OCI-LY7 (cell line): ENCODE results near the gene ADRA1B. TPM values are rescaled to one million over a fixed set of nuclear protein-coding genes. Genes with fewer than 3 reads are reported as not detected.

Experiments
- BruUV-seq: library from RNA; stranded (reverse); fragments of 400-500 nt; replicated peaks from 2 replicates; lab custom pipeline; 2021; lab: Mats Ljungman, UMichigan
- CTCF ChIA-PET: fragments of 300-600 bp; sonication (Branson Sonifier 250); formaldehyde crosslinking; loops from one replicate; lab custom pipeline; 2022; ENCODE audit warnings: antibody characterized with exemption; ENCODE audit not compliant: unreplicated experiment; lab: Charles Lee
- POLR2A ChIA-PET: fragments of 300-600 bp; sonication (Branson Sonifier 250); formaldehyde crosslinking; loops from one replicate; lab custom pipeline; 2022; ENCODE audit warnings: antibody characterized with exemption; lab: Charles Lee
- DNase-seq: peaks from one replicate; pipeline ENCODE4 v3.0.0-alpha.2; 2015; ENCODE audit warnings: low spot score
- H2AFZ ChIP-seq: fragments of 200-600 bp; sonication (generic), shearing (Covaris generic); 2 replicates; pipeline ENCODE4 v1.6.1; 2014; ENCODE audit warnings: mild to moderate bottlenecking, antibody characterized with exemption, low read length, moderate library complexity
- H3K27ac ChIP-seq: fragments of 200-600 bp; sonication (generic); 2 replicates; pipeline ENCODE4 v1.5.1; 2014; ENCODE audit warnings: mixed run types, low read depth, mild to moderate bottlenecking, moderate library complexity, low read length, inconsistent platforms; ENCODE audit not compliant: poor library complexity, severe bottlenecking
- H3K36me3 ChIP-seq: fragments of 200-600 bp; sonication (generic); 2 replicates; pipeline ENCODE4 v1.6.1; 2014; ENCODE audit warnings: mild to moderate bottlenecking, antibody characterized with exemption, low read length, moderate library complexity, mixed read lengths; ENCODE audit not compliant: insufficient read depth
- H3K4me1 ChIP-seq: fragments of 200-600 bp; sonication (generic); 2 replicates; pipeline ENCODE4 v1.5.1; 2014; ENCODE audit warnings: mild to moderate bottlenecking, low read length; ENCODE audit not compliant: insufficient read depth, poor library complexity, severe bottlenecking
- H3K4me2 ChIP-seq: fragments of 200-600 bp; sonication (generic); 2 replicates; pipeline ENCODE4 v1.6.1; 2014; ENCODE audit warnings: mild to moderate bottlenecking, low read length
- H3K4me3 ChIP-seq: fragments of 200-600 bp; sonication (generic); 2 replicates; pipeline ENCODE4 v1.5.1; 2014; ENCODE audit warnings: mild to moderate bottlenecking, low read depth, low read length; ENCODE audit not compliant: poor library complexity, severe bottlenecking
- H3K79me2 ChIP-seq: fragments of 200-600 bp; sonication (generic); 2 replicates; pipeline ENCODE4 v1.6.1; 2016; ENCODE audit warnings: low read depth, mild to moderate bottlenecking, low read length, moderate library complexity, mixed read lengths; ENCODE audit not compliant: insufficient read depth
- H3K9me2 ChIP-seq: fragments of 200-600 bp; sonication (generic); 2 replicates; pipeline ENCODE4 v1.6.1; 2016; ENCODE audit warnings: mild to moderate bottlenecking, low read length, mixed read lengths; ENCODE audit not compliant: insufficient read depth
- H3K9me3 ChIP-seq: fragments of 200-600 bp; sonication (generic); 2 replicates; pipeline ENCODE4 v1.6.1; 2014; ENCODE audit warnings: mild to moderate bottlenecking, mixed run types, low read length, mixed read lengths
- H4K20me1 ChIP-seq: fragments of 200-600 bp; sonication (generic); 2 replicates; pipeline ENCODE4 v1.6.1; 2014; ENCODE audit warnings: mild to moderate bottlenecking, antibody characterized with exemption, low read length, moderate library complexity, mixed read lengths; ENCODE audit not compliant: insufficient read depth
- CTCF ChIP-seq: fragments of 200-600 bp; sonication (generic); conservative IDR thresholded peaks from 2 replicates; pipeline ENCODE4 v1.5.1; 2014; ENCODE audit warnings: mild to moderate bottlenecking, antibody characterized with exemption, low read length, moderate library complexity, mixed read lengths
- EZH2phosphoT487 ChIP-seq: fragments of 200-600 bp; sonication (generic); IDR thresholded peaks from 2 replicates; pipeline ENCODE4 v1.6.1; 2018; ENCODE audit warnings: low read depth, borderline replicate concordance, mild to moderate bottlenecking, mixed run types, antibody characterized with exemption, low read length, moderate library complexity, mixed read lengths
- intact Hi-C: fragments of 100-400 bp; cut with micrococcal nuclease; formaldehyde crosslinking; loops from one replicate; pipeline ENCODE4 v1.10.0; 2022; ENCODE audit not compliant: unreplicated experiment
- total RNA-seq, 2 experiments: library from RNA; depleted of rRNA in 1 of 2; stranded (reverse); fragments of >200 nt in 1 of 2; shearing (Covaris generic) in 1 of 2; gene quantifications; 2 replicates each; pipeline ENCODE4 v1.2.3, GENCODE V29; 2014 to 2022

Gene ADRA1B
- total RNA-seq, 2 experiments from 2014 or later = not detected

- ChIA-PET CTCF (no interaction called here), POLR2A (no interaction called here)
- H3K4me1 ChIP-seq = no peaks in the 10 kb centered on the region
- no peaks in the 10 kb centered on the region for H3K9me2 ChIP-seq
- H3K4me3 ChIP-seq = no peak overlapping the region
- TF ChIP-seq EZH2phosphoT487 = no peak
- no peak for TF ChIP-seq CTCF
- H3K9me3 ChIP-seq = no peaks in the 10 kb centered on the region
- no peak overlapping the region for H2AFZ ChIP-seq
- H3K27ac ChIP-seq = no peak overlapping the region
- intact Hi-C loops = no loop called here
- no peaks in the 10 kb centered on the region for H4K20me1 ChIP-seq
- no TSS peak for BruUV-seq
- no peak for DNase-seq
- H3K36me3 ChIP-seq = no peaks in the 10 kb centered on the region
- H3K4me2 ChIP-seq = no peak overlapping the region
- H3K79me2 ChIP-seq = no peaks in the 10 kb centered on the region
These were observed 6.7 kb downstream of the ADRA1B start for GRCh38 chr5:159923008-159923407.

- no TSS peak for BruUV-seq
- ChIA-PET POLR2A (interaction anchor here (1.2 kb wide), 1 partner anchor 14 kb away, joined by 3 read pairs; no protein-coding TSS in a partner anchor), CTCF (no interaction called here)
- Histone ChIP-seq H3K9me3 (no peaks in the 10 kb centered on the region), H3K36me3 (no peaks in the 10 kb centered on the region), H3K9me2 (no peaks in the 10 kb centered on the region), H3K27ac (no peak overlapping the region), H2AFZ (no peak overlapping the region), H3K4me2 (no peak overlapping the region), H3K4me1 (no peaks in the 10 kb centered on the region), H4K20me1 (no peaks in the 10 kb centered on the region), H3K4me3 (no peak overlapping the region), H3K79me2 (no peaks in the 10 kb centered on the region)
- intact Hi-C loops = no loop called here
- TF ChIP-seq EZH2phosphoT487 (no peak), CTCF (no peak)
- DNase-seq = no peak
These were observed 12.0 kb downstream of the ADRA1B start for GRCh38 chr5:159928122-159928909.

GRCh38 chr5:159929176-159929575 lies 12.9 kb downstream of the ADRA1B start:
- intact Hi-C loops = no loop called here
- Histone ChIP-seq H3K4me1 (no peaks in the 10 kb centered on the region), H3K9me3 (no peaks in the 10 kb centered on the region), H3K9me2 (no peaks in the 10 kb centered on the region), H3K79me2 (no peaks in the 10 kb centered on the region), H3K4me2 (no peak overlapping the region), H3K27ac (no peak overlapping the region), H4K20me1 (no peaks in the 10 kb centered on the region), H3K4me3 (no peak overlapping the region), H2AFZ (no peak overlapping the region), H3K36me3 (no peaks in the 10 kb centered on the region)
- no peak for DNase-seq
- BruUV-seq = no TSS peak
- CTCF ChIA-PET = no interaction called here
- POLR2A ChIA-PET = interaction anchor here (1.2 kb wide), 1 partner anchor 15 kb away, joined by 3 read pairs; no protein-coding TSS in a partner anchor
- TF ChIP-seq EZH2phosphoT487 (no peak), CTCF (no peak)
